CD4-positive, alpha-beta memory T cell (primary cell): ENCODE measurements around the gene PNPLA7. TPM values are rescaled to one million over a fixed set of nuclear protein-coding genes. Genes with fewer than 3 reads are reported as not detected.
A peak's percentile ranks its signal among the peaks of the same experiment; 100 is the strongest.
"Not testable (repeated sequence)": the region's sequence is repeated elsewhere in the genome, so short reads cannot be mapped to it uniquely, and the experiment has no call there.

Source experiments
- CTCF ChIA-PET: fragments of 350-600 bp; sonication (Branson Sonifier 250); formaldehyde crosslinking; loops from one replicate; lab custom pipeline; 2021; ENCODE audit warnings: inconsistent platforms; ENCODE audit not compliant: partially characterized antibody; lab: Charles Lee
- POLR2A ChIA-PET: fragments of 350-600 bp; sonication (Branson Sonifier 250); formaldehyde crosslinking; loops from one replicate; lab custom pipeline; 2021; ENCODE audit not compliant: partially characterized antibody; lab: Charles Lee
- DNase-seq, 5 donors: peaks; one replicate each; pipeline versions ENCODE4 v3.0.0 to v3.0.0-alpha.2; 2020 to 2022; ENCODE audit warnings: mixed read lengths in 1 of 5
- H3K27ac ChIP-seq: one replicate; pipeline ENCODE4 v1.7.0; 2013; ENCODE audit warnings: low read depth, low read length
- H3K27me3 ChIP-seq: 2 replicates; pipeline ENCODE4 v1.7.0; 2013; ENCODE audit warnings: mild to moderate bottlenecking, low read length, moderate library complexity; ENCODE audit not compliant: insufficient read depth
- H3K36me3 ChIP-seq: 2 replicates; pipeline ENCODE4 v1.7.0; 2013; ENCODE audit warnings: mild to moderate bottlenecking, low read length, moderate library complexity; ENCODE audit not compliant: insufficient read depth
- H3K4me1 ChIP-seq: 2 replicates; pipeline ENCODE4 v1.7.0; 2013; ENCODE audit warnings: mild to moderate bottlenecking, low read length, moderate library complexity; ENCODE audit not compliant: insufficient read depth
- H3K4me3 ChIP-seq, 2 donors: one replicate each; pipeline ENCODE4 v1.7.0; 2013; ENCODE audit warnings: low read length in 2 of 2, mild to moderate bottlenecking in 1 of 2
- H3K9me3 ChIP-seq, 2 donors: one replicate each; pipeline ENCODE4 v1.7.0; 2013; ENCODE audit warnings: low read length in 2 of 2, control low read depth in 1 of 2; ENCODE audit not compliant: control insufficient read depth in 1 of 2
- H3K27ac Mint-ChIP-seq, 7 donors: one replicate each; pipeline ENCODE4 v1.8.0; 2020 to 2021; ENCODE audit warnings: mixed read lengths in 7 of 7, mild to moderate bottlenecking in 6 of 7, inconsistent platforms in 3 of 7, moderate library complexity in 3 of 7
- H3K27me3 Mint-ChIP-seq, 2 donors: one replicate each; pipeline ENCODE4 v1.8.0; 2020 to 2021; ENCODE audit warnings: mixed read lengths in 2 of 2
- H3K36me3 Mint-ChIP-seq, 2 donors: one replicate each; pipeline ENCODE4 v1.8.0; 2020 to 2021; ENCODE audit warnings: mixed read lengths in 2 of 2, inconsistent platforms in 1 of 2, mild to moderate bottlenecking in 1 of 2
- H3K4me1 Mint-ChIP-seq, 4 donors: one replicate each; pipeline ENCODE4 v1.8.0; 2020 to 2021; ENCODE audit warnings: mixed read lengths in 4 of 4, mild to moderate bottlenecking in 1 of 4
- H3K4me3 Mint-ChIP-seq, 8 donors: one replicate each; pipeline ENCODE4 v1.8.0; 2020 to 2021; ENCODE audit warnings: mixed read lengths in 8 of 8, mild to moderate bottlenecking in 7 of 8, moderate library complexity in 6 of 8, inconsistent platforms in 3 of 8
- H3K9me3 Mint-ChIP-seq, 8 donors: one replicate each; pipeline ENCODE4 v1.8.0; 2020 to 2021; ENCODE audit warnings: mixed read lengths in 8 of 8, mild to moderate bottlenecking in 5 of 8, inconsistent platforms in 3 of 8, moderate library complexity in 1 of 8
- intact Hi-C: fragments of 100-400 bp; cut with micrococcal nuclease; formaldehyde crosslinking; loops from one replicate; pipeline ENCODE4 v1.15.1; 2023
- polyA plus RNA-seq, 2 donors: library from polyadenylated mRNA; unstranded; fragments of 300-500 nt; fragmentation: Illumina TruSeq; gene quantifications; one replicate each; pipeline ENCODE4 v1.2.3, GENCODE V29; 2021
- total RNA-seq, 2 experiments: library from RNA; stranded (reverse); gene quantifications; one replicate each; pipeline ENCODE4 v1.2.3, GENCODE V29; 2021

The PNPLA7 gene
- total RNA-seq (10 to 100 TPM; 15.5 to 15.7 TPM), polyA plus RNA-seq (under 1 TPM in 1 of 2 donors, not detected in 1; 0.98 TPM)

DNA sequence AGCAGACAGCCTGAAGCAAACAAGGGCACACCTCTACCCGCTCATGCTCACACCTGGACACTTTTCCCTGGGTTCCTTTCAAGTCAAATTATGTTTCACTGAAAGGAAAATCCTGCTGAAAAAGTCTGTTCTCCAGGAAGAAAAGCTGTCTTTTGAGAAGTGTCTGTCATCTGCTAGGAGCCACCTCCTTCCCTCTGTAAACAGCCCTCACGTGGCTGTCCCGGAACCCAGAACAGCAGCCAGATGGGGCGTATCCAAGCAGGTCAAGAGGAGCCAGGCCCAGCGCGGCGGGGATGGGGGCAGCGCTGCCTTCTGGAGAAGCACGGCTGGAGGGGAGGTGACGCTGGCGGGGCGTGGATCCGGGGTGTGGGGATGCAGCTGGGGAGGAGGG lies at the start of gene PNPLA7:
Gene PNPLA7, minus strand, starts transcription at position 172 of the 391 bp plus-strand sequence. CDS start 205 bp downstream, outside the sequence.
- H3K9me3 Mint-ChIP-seq: no peaks in the 10 kb centered on the region
- peaks cover 15% of the 10 kb centered on the region for H3K4me1 ChIP-seq
- ChIA-PET POLR2A (interaction anchor here (0.6 to 4.6 kb wide), 5 partner anchors 15 to 128 kb away, joined by 3 to 38 read pairs (median 4); partner anchors contain the start of genes DPH7, EHMT1 and EXD3), CTCF (interaction anchor here (0.6 to 1.4 kb wide), 4 partner anchors 8 to 516 kb away, joined by 3 to 4 read pairs (median 4); partner anchors contain the start of gene DPH7)
- peak within 1 kb of the TSS; percentile 62 for H3K27ac ChIP-seq
- H3K4me3 ChIP-seq: peak within 1 kb of the TSS in 1 of 2 donors; percentile 63
- no peaks in the 10 kb centered on the region for H3K27me3 ChIP-seq
- H3K27me3 Mint-ChIP-seq: no peaks in the 10 kb centered on the region
- intact Hi-C loops: loop anchor here (2.0 to 10.0 kb wide), 2 partner anchors 15 to 125 kb away; partner anchors contain the start of genes EXD3 and NOXA1
- peak within 1 kb of the TSS; percentile 74 to 97 (median 91) for H3K27ac Mint-ChIP-seq
- H3K4me1 Mint-ChIP-seq: peaks cover 10 to 23% (median 17%) of the 10 kb centered on the region in 4 donors
- no peaks in the 10 kb centered on the region for H3K9me3 ChIP-seq
- peak; percentile 39 to 80 (median 46) for DNase-seq
- peaks cover 6% of the 10 kb centered on the region for H3K36me3 ChIP-seq
- H3K4me3 Mint-ChIP-seq: peak within 1 kb of the TSS; percentile 87 to 97 (median 92)
- peaks cover 1 to 15% of the 10 kb centered on the region in 2 donors for H3K36me3 Mint-ChIP-seq

DNA sequence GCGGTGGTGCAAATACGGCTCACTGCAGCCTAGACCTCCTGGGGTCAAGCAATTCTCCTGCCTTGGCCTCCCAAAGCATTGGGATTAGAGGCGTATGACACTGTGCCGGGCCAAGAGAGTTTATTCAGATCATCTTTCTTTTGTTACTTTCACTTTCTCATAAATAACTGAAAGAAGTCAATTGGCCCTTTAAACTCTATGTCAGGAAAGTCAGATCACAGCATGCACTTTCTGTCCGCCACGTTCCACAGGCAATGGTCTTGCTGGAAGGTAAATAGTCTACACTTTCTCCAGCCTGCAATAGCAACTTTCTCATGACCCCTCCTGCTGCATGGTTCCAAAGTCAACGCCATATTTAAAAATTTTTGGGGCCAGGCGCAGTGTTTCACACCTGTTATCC lies 48.7 kb upstream of the PNPLA7 start:
- Histone ChIP-seq H3K27ac (no peak overlapping the region), H3K9me3 (no peaks in the 10 kb centered on the region), H3K4me3 (no peak overlapping the region), H3K27me3 (no peaks in the 10 kb centered on the region), H3K4me1 (no peaks in the 10 kb centered on the region), H3K36me3 (no peaks in the 10 kb centered on the region)
- Mint-ChIP-seq H3K27ac (peak overlapping the region in 1 of 7 donors; percentile 29), H3K9me3 (no peaks in the 10 kb centered on the region), H3K36me3 (no peaks in the 10 kb centered on the region), H3K4me3 (no peak overlapping the region), H3K27me3 (no peaks in the 10 kb centered on the region), H3K4me1 (peaks cover 1 to 10% (median 4%) of the 10 kb centered on the region in 4 donors)
- ChIA-PET POLR2A (no interaction called here), CTCF (interaction anchor here (1.4 kb wide), 1 partner anchor 19 kb away, joined by 3 read pairs; no protein-coding TSS in a partner anchor)
- DNase-seq: peak in 1 of 5 donors; percentile 2
- intact Hi-C loops: no loop called here

- H3K4me1 Mint-ChIP-seq, H3K36me3 Mint-ChIP-seq, H3K27ac Mint-ChIP-seq, intact Hi-C loops, H3K9me3 Mint-ChIP-seq, H3K27me3 ChIP-seq, H3K27me3 Mint-ChIP-seq, H3K4me3 Mint-ChIP-seq, H3K9me3 ChIP-seq, H3K36me3 ChIP-seq, POLR2A ChIA-PET, H3K4me3 ChIP-seq, DNase-seq, H3K27ac ChIP-seq, CTCF ChIA-PET, H3K4me1 ChIP-seq: not testable (repeated sequence)
These were observed 46.4 kb upstream of the PNPLA7 start for GRCh38 chr9:137596577-137596976.

- H3K4me1 ChIP-seq: peaks cover 20% of the 10 kb centered on the region
- no peaks in the 10 kb centered on the region for H3K27me3 ChIP-seq
- no peaks in the 10 kb centered on the region for H3K9me3 ChIP-seq
- CTCF ChIA-PET: interaction anchor here (1.0 kb wide), 1 partner anchor 14 kb away, joined by 3 read pairs; no protein-coding TSS in a partner anchor
- Mint-ChIP-seq H3K27me3 (no peaks in the 10 kb centered on the region), H3K36me3 (peaks cover 0 to 1% of the 10 kb centered on the region in 2 donors), H3K27ac (peak overlapping the region in 2 of 7 donors; percentile 8 to 71), H3K4me3 (peak overlapping the region; percentile 18 to 63 (median 48)), H3K9me3 (no peaks in the 10 kb centered on the region), H3K4me1 (peaks cover 4 to 19% (median 10%) of the 10 kb centered on the region in 4 donors)
- intact Hi-C loops: no loop called here
- DNase-seq: no peak
- H3K36me3 ChIP-seq: no peaks in the 10 kb centered on the region
- POLR2A ChIA-PET: no interaction called here
- H3K27ac ChIP-seq: no peak overlapping the region
- no peak overlapping the region for H3K4me3 ChIP-seq
These were observed 43.0 kb upstream of the PNPLA7 start for GRCh38 chr9:137593176-137593575.

GRCh38 chr9:137592767-137593166 lies 42.6 kb upstream of the PNPLA7 start:
- Histone ChIP-seq H3K27me3 (no peaks in the 10 kb centered on the region), H3K4me3 (no peak overlapping the region), H3K27ac (no peak overlapping the region), H3K4me1 (peaks cover 21% of the 10 kb centered on the region), H3K36me3 (peaks cover 3% of the 10 kb centered on the region), H3K9me3 (no peaks in the 10 kb centered on the region)
- no peak for DNase-seq
- ChIA-PET POLR2A (no interaction called here), CTCF (interaction anchor here (1.0 kb wide), 1 partner anchor 13 kb away, joined by 3 read pairs; no protein-coding TSS in a partner anchor)
- Mint-ChIP-seq H3K27me3 (no peaks in the 10 kb centered on the region), H3K4me1 (peaks cover 5 to 23% (median 14%) of the 10 kb centered on the region in 4 donors), H3K36me3 (peaks cover 4 to 5% of the 10 kb centered on the region in 2 donors), H3K27ac (peak overlapping the region in 2 of 7 donors; percentile 8 to 71), H3K9me3 (no peaks in the 10 kb centered on the region), H3K4me3 (peak overlapping the region; percentile 18 to 63 (median 48))
- intact Hi-C loops: no loop called here

DNA sequence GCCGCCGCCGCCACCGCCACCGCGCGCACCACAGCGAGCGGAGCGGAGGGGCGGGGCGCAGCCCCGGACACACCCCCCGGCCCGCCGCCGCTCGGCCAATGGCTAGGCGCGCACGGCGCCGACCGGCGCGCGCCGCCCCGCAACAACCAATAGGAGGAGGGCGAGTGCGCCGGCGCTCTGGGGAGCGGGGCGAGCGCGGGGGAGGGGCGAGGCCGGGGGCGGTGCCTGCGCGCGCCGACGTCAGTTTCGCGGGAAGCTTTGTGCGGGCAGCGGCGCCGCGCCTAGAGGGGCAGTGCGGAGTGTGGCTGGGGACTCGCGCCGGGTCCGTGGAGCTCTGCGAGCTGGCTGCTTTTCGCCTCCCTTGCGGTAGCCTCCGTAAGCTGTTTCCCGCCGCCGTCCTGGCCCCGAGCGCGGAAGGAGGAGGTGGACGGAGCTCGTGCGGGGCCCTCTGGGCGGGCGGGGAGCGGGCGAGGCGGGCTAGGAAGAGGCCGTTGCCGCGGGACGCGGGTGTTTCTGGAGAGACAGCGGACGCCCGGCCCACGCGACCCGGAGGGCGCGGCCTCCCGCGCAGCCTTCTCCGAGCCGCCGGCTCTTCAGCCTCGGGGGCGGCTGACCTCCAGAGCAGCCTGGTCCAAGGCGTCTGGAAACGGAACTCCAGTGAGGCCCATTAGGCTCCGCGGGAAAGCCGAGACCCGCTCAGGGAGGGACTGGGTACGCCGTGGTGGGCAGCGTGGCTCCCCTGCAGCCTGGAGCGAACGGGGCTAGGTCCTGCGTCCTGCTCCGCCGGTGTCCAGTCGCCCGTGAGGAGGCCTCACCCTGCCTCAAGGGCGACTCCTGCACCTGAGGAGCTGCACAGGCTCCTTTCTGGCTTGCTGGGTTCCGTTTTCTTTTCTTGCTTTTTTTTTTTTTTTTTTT lies 40.5 kb upstream of the PNPLA7 start, which contains the start of gene ZMYND19:
Gene ZMYND19, minus strand, starts transcription at position 44 of the 915 bp plus-strand sequence. CDS start 249 bp downstream, outside the sequence.
- POLR2A ChIA-PET: interaction anchor here (0.6 to 1.6 kb wide), 8 partner anchors 10 to 39 kb away, joined by 3 to 14 read pairs (median 4); partner anchors contain the start of genes ARRDC1, DPH7, EHMT1 and MRPL41
- Mint-ChIP-seq H3K4me3 (peak within 1 kb of the TSS; percentile 92 to 100 (median 96)), H3K4me1 (peaks cover 5 to 24% (median 15%) of the 10 kb centered on the region in 4 donors), H3K9me3 (no peaks in the 10 kb centered on the region), H3K27me3 (no peaks in the 10 kb centered on the region), H3K27ac (peak within 1 kb of the TSS; percentile 89 to 97 (median 95)), H3K36me3 (peaks cover 14% of the 10 kb centered on the region in 2 donors)
- no peaks in the 10 kb centered on the region for H3K27me3 ChIP-seq
- peaks cover 21% of the 10 kb centered on the region for H3K4me1 ChIP-seq
- H3K27ac ChIP-seq: peak within 1 kb of the TSS; percentile 60
- peak within 1 kb of the TSS; percentile 23 to 52 for H3K4me3 ChIP-seq
- CTCF ChIA-PET: interaction anchor here (0.7 to 1.9 kb wide), 2 partner anchors 12 to 14 kb away, joined by 4 read pairs; partner anchors contain the start of genes ARRDC1 and DPH7
- no peaks in the 10 kb centered on the region for H3K9me3 ChIP-seq
- DNase-seq: peak; percentile 85 to 93 (median 91)
- intact Hi-C loops: loop anchor here (1.0 to 2.0 kb wide), 4 partner anchors 11 to 800 kb away; partner anchors contain the start of genes ARRDC1 and TMEM141
- H3K36me3 ChIP-seq: peaks cover 13% of the 10 kb centered on the region
